CD14-positive monocyte (primary cell): ENCODE results near the gene NOL6. TPM values are rescaled to one million over a fixed set of nuclear protein-coding genes. Genes with fewer than 3 reads are reported as not detected.

Experiments
- DNase-seq, 3 donors: peaks; one replicate each; pipeline ENCODE4 v3.0.0-alpha.2; 2011 to 2022
- H2AFZ ChIP-seq: 2 replicates; pipeline ENCODE4 v1.6.0; 2012; ENCODE audit warnings: mild to moderate bottlenecking, low read depth, low read length, inconsistent platforms; ENCODE audit not compliant: insufficient read depth, poor library complexity, severe bottlenecking
- H3K27ac ChIP-seq, 2 donors: 1 replicate in 1 of 2; 2 replicates in 1 of 2; pipeline ENCODE4 v1.5.1; 2012 to 2013; ENCODE audit warnings: low read length in 2 of 2, control low read depth in 1 of 2, inconsistent platforms in 1 of 2, low read depth in 1 of 2, mild to moderate bottlenecking in 1 of 2
- H3K27me3 ChIP-seq, 2 donors: one replicate each; pipeline versions ENCODE4 v1.6.0 to v1.6.1; 2011 to 2013; ENCODE audit warnings: low read length in 2 of 2; ENCODE audit not compliant: control insufficient read depth in 2 of 2, insufficient read depth in 2 of 2
- H3K36me3 ChIP-seq, 2 donors: replicated peaks in 1 of 2; 1 replicate in 1 of 2; 2 replicates in 1 of 2; pipeline versions ENCODE4 v1.5.1 to v1.6.1; 2012 to 2013; ENCODE audit warnings: low read length in 2 of 2, control low read depth in 1 of 2, inconsistent platforms in 1 of 2, mild to moderate bottlenecking in 1 of 2; ENCODE audit not compliant: insufficient read depth in 2 of 2, control insufficient read depth in 1 of 2
- H3K4me1 ChIP-seq, 2 donors: 1 replicate in 1 of 2; 2 replicates in 1 of 2; pipeline versions ENCODE4 v1.5.1 to v1.6.1; 2012 to 2013; ENCODE audit warnings: low read length in 2 of 2, control low read depth in 1 of 2, inconsistent platforms in 1 of 2, mild to moderate bottlenecking in 1 of 2, moderate library complexity in 1 of 2; ENCODE audit not compliant: insufficient read depth in 2 of 2, control insufficient read depth in 1 of 2
- H3K4me2 ChIP-seq: replicated peaks from 2 replicates; pipeline ENCODE3; 2012; ENCODE audit warnings: low read length, moderate library complexity, mild to moderate bottlenecking; ENCODE audit not compliant: poor library complexity, severe bottlenecking; ENCODE audit errors: extremely low read depth
- H3K4me3 ChIP-seq, 3 experiments: fragments of 200-600 bp in 1 of 3; sonication (generic) in 1 of 3; replicated peaks in 1 of 3; 1 replicate in 2 of 3; 2 replicates in 1 of 3; pipeline ENCODE4 v1.5.1; 2011 to 2013; ENCODE audit warnings: low read length in 3 of 3, mild to moderate bottlenecking in 3 of 3, control low read depth in 2 of 3, low read depth in 2 of 3, inconsistent platforms in 1 of 3, moderate library complexity in 1 of 3
- H3K79me2 ChIP-seq: 2 replicates; pipeline ENCODE4 v1.6.0; 2012; ENCODE audit warnings: mild to moderate bottlenecking, control low read depth, inconsistent platforms, low read length, moderate library complexity; ENCODE audit not compliant: insufficient read depth
- H3K9ac ChIP-seq: 2 replicates; pipeline ENCODE4 v1.6.0; 2017; ENCODE audit warnings: low read length, mild to moderate bottlenecking; ENCODE audit not compliant: insufficient read depth, poor library complexity, severe bottlenecking
- H3K9me3 ChIP-seq, 2 donors: replicated peaks in 1 of 2; 1 replicate in 1 of 2; 2 replicates in 1 of 2; pipeline versions ENCODE4 v1.5.1 to v1.6.1; 2012 to 2013; ENCODE audit warnings: low read length in 2 of 2, control low read depth in 1 of 2; ENCODE audit not compliant: control insufficient read depth in 1 of 2, insufficient read depth in 1 of 2
- H4K20me1 ChIP-seq: 2 replicates; pipeline ENCODE4 v1.6.0; 2012; ENCODE audit warnings: mild to moderate bottlenecking, low read length, control low read depth, moderate library complexity; ENCODE audit not compliant: insufficient read depth
- H3K27ac Mint-ChIP-seq, 7 donors: one replicate each; pipeline ENCODE4 v1.8.0; 2020; ENCODE audit warnings: mild to moderate bottlenecking in 7 of 7, mixed read lengths in 7 of 7, moderate library complexity in 6 of 7, inconsistent platforms in 2 of 7
- H3K27me3 Mint-ChIP-seq, 3 donors: one replicate each; pipeline ENCODE4 v1.8.0; 2021 to 2022; ENCODE audit warnings: low read depth in 3 of 3, mild to moderate bottlenecking in 3 of 3, mixed read lengths in 3 of 3, moderate library complexity in 3 of 3, inconsistent platforms in 1 of 3
- H3K36me3 Mint-ChIP-seq, 2 donors: one replicate each; pipeline ENCODE4 v1.8.0; 2020; ENCODE audit warnings: mixed read lengths in 2 of 2, inconsistent platforms in 1 of 2, mild to moderate bottlenecking in 1 of 2
- H3K4me1 Mint-ChIP-seq: one replicate; pipeline ENCODE4 v1.8.0; 2020; ENCODE audit warnings: mild to moderate bottlenecking, mixed read lengths
- H3K4me3 Mint-ChIP-seq, 2 donors: one replicate each; pipeline ENCODE4 v1.8.0; 2020; ENCODE audit warnings: mild to moderate bottlenecking in 2 of 2, mixed read lengths in 2 of 2, moderate library complexity in 1 of 2
- H3K9me3 Mint-ChIP-seq, 7 donors: one replicate each; pipeline ENCODE4 v1.8.0; 2020 to 2022; ENCODE audit warnings: mixed read lengths in 7 of 7, mild to moderate bottlenecking in 6 of 7, moderate library complexity in 6 of 7, inconsistent platforms in 2 of 7
- CTCF ChIP-seq: fragments of 200-600 bp; IDR thresholded peaks from one replicate; pipeline ENCODE4 v1.8.0; 2022; ENCODE audit warnings: antibody characterized with exemption, mild to moderate bottlenecking
- WGBS: methylation state at CpG from one replicate; pipeline ENCODE4 v1.1.5; 2013; ENCODE audit warnings: missing lambda C conversion rate; ENCODE audit not compliant: insufficient coverage; 5-methylcytosine and 5-hydroxymethylcytosine counted together
- intact Hi-C, 2 donors: fragments of 100-400 bp; cut with micrococcal nuclease; formaldehyde crosslinking; loops; one replicate each; pipeline versions ENCODE4 v1.15.0 to v1.15.1; 2023
- polyA plus RNA-seq, 3 donors: library from polyadenylated mRNA; depleted of rRNA in 1 of 3; unstranded in 2 of 3; stranded (reverse) in 1 of 3; fragments of 300-500 nt in 2 of 3; fragments of >200 nt in 1 of 3; fragmentation: Illumina TruSeq in 2 of 3; gene quantifications; 1 replicate in 2 of 3; 2 replicates in 1 of 3; pipeline ENCODE4 v1.2.3, GENCODE V29; 2012 to 2021

The NOL6 gene
- polyA plus RNA-seq, 3 donors: 4.6 to 21.9 (median 10.1) TPM

- Mint-ChIP-seq H3K4me1 (no peaks in the 10 kb centered on the region), H3K27me3 (peaks cover 3 to 6% (median 4%) of the 10 kb centered on the region in 3 donors), H3K36me3 (no peaks in the 10 kb centered on the region), H3K4me3 (no peak overlapping the region), H3K27ac (no peak overlapping the region), H3K9me3 (no peaks in the 10 kb centered on the region)
- Histone ChIP-seq H4K20me1 (no peaks in the 10 kb centered on the region), H3K27me3 (no peaks in the 10 kb centered on the region), H3K36me3 (no peaks in the 10 kb centered on the region), H3K4me3 (no peak overlapping the region), H3K4me2 (no peak overlapping the region), H3K4me1 (no peaks in the 10 kb centered on the region), H2AFZ (no peak overlapping the region), H3K27ac (no peak overlapping the region), H3K9me3 (no peaks in the 10 kb centered on the region), H3K9ac (no peak overlapping the region), H3K79me2 (no peaks in the 10 kb centered on the region)
- no peak for TF ChIP-seq CTCF
- WGBS: no CpG with 5 or more reads among the region's 1 CpG
- no peak for DNase-seq
- intact Hi-C loops: no loop called here
Observed at GRCh38 chr9:33440609-33441008, 33.1 kb downstream of the NOL6 start.

- Histone ChIP-seq H3K9ac (no peak overlapping the region), H3K79me2 (no peaks in the 10 kb centered on the region), H3K4me3 (no peak overlapping the region), H2AFZ (no peak overlapping the region), H3K4me2 (no peak overlapping the region), H4K20me1 (no peaks in the 10 kb centered on the region), H3K9me3 (no peaks in the 10 kb centered on the region), H3K27ac (no peak overlapping the region), H3K36me3 (no peaks in the 10 kb centered on the region), H3K27me3 (no peaks in the 10 kb centered on the region), H3K4me1 (no peaks in the 10 kb centered on the region)
- Mint-ChIP-seq H3K27ac (no peak overlapping the region), H3K27me3 (peaks cover 4 to 6% (median 5%) of the 10 kb centered on the region in 3 donors), H3K4me3 (no peak overlapping the region), H3K9me3 (no peaks in the 10 kb centered on the region), H3K36me3 (no peaks in the 10 kb centered on the region), H3K4me1 (no peaks in the 10 kb centered on the region)
- no peak for DNase-seq
- no peak for TF ChIP-seq CTCF
- intact Hi-C loops: no loop called here
- 93% methylated on average over 4 of the region's 7 CpGs for WGBS
Observed at GRCh38 chr9:33440204-33440603, 33.5 kb downstream of the NOL6 start.
